H1 (cell line): ENCODE measurements around the gene ZNF383.

Experiments used
- BRCA1 ChIP-seq: IDR thresholded peaks from 2 replicates; pipeline ENCODE4 v1.6.1; 2012; ENCODE audit warnings: low read depth, low read length, improper control_type of control experiment
- CEBPB ChIP-seq: IDR thresholded peaks from 2 replicates; pipeline ENCODE4 v1.6.1; 2012; ENCODE audit warnings: low read depth, low read length
- EP300 ChIP-seq, 2 experiments: IDR thresholded peaks; 1 replicate in 1 of 2; 2 replicates in 1 of 2; pipeline ENCODE4 v1.6.1; 2011 to 2012; ENCODE audit warnings: low read depth in 2 of 2, low read length in 2 of 2, mild to moderate bottlenecking in 2 of 2, borderline replicate concordance in 1 of 2, inconsistent platforms in 1 of 2, moderate library complexity in 1 of 2
- EZH2 ChIP-seq: fragments of 200-600 bp; sonication (generic); IDR thresholded peaks from 2 replicates; pipeline ENCODE4 v1.7.1; 2012; ENCODE audit warnings: low read depth, mild to moderate bottlenecking, moderate library complexity, low read length, inconsistent platforms; ENCODE audit not compliant: severe bottlenecking
- JUND ChIP-seq: IDR thresholded peaks from 2 replicates; pipeline ENCODE4 v1.6.1; 2011; ENCODE audit warnings: mild to moderate bottlenecking, improper control_type of control experiment, low read length
- POLR2A ChIP-seq, 2 experiments: IDR thresholded peaks; 1 replicate in 1 of 2; 2 replicates in 1 of 2; pipeline ENCODE4 v1.6.1; 2011; ENCODE audit warnings: low read depth in 2 of 2, low read length in 2 of 2, mild to moderate bottlenecking in 2 of 2; ENCODE audit errors: control extremely low read depth in 1 of 2
- POLR2AphosphoS5 ChIP-seq: IDR thresholded peaks from 2 replicates; pipeline ENCODE4 v1.6.1; 2011; ENCODE audit warnings: low read depth, low read length
- SIRT6 ChIP-seq: IDR thresholded peaks from one replicate; pipeline ENCODE4 v1.7.1; 2012; ENCODE audit warnings: low read length, inconsistent platforms
- USF2 ChIP-seq: IDR thresholded peaks from 2 replicates; pipeline ENCODE4 v1.6.1; 2011; ENCODE audit warnings: low read length, improper control_type of control experiment
- YY1 ChIP-seq: IDR thresholded peaks from 2 replicates; pipeline ENCODE4 v1.6.1; 2011; ENCODE audit warnings: low read depth, mild to moderate bottlenecking, low read length
- TF ChIP-seq, protein P1 (sequence below), 3 experiments: IDR thresholded peaks; 1 replicate in 2 of 3; 2 replicates in 1 of 3; pipeline versions ENCODE4 v1.5.1 to v1.6.1; 2011; ENCODE audit warnings: low read length in 3 of 3, mild to moderate bottlenecking in 3 of 3, inconsistent platforms in 2 of 3, low read depth in 1 of 3, moderate library complexity in 1 of 3; ENCODE audit not compliant: insufficient read depth in 1 of 3; ENCODE audit errors: control extremely low read depth in 1 of 3

DNA sequence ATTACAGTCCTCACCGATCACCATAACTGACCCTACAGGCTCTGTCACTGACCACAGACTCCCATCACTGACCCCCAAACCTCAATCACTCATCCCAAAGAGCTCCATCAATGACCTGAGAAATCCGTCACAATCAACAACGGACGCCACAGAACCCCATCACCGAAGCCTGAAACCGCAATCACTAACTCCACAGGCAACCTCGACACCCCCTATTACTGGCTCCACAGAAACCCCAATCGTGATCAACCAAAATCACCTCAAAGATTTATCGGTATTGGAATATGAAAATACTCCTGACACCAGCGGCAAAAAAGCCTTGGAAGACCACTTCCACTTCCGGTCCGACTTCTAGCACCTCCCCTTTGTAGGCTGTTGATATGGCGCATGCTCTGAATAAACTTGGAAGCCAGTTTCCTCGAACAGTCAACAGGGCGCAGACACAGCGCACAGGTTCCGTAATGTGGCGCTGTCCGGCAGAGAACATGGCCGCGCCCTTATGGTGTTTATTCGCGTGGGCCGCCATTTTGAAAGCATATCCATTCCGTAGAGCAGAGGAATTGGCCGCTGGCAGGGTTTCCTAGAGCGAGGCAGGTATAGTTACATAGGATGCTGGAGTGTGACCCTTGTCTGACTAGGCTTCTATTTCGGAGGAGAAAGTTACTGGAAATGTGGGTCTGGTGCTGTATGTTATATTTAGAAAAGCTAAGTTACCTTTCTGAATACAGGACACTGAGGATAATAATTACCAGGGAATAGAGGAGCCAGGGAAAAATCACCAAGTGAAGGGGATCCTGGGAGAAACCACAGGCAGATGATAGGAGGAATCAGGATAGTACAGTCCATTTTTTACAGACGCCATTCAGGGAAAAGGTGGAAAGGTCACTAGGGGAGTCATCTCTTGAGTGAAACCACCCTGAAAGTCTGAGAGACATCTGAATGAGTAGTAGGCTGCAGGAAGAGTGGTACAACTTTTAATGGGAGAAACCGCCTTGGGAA is 45.3 kb upstream of the ZNF383 start, which contains the start of gene ZNF585A:
- TF ChIP-seq YY1 = peak; percentile 100
- TF ChIP-seq, protein P1, sequence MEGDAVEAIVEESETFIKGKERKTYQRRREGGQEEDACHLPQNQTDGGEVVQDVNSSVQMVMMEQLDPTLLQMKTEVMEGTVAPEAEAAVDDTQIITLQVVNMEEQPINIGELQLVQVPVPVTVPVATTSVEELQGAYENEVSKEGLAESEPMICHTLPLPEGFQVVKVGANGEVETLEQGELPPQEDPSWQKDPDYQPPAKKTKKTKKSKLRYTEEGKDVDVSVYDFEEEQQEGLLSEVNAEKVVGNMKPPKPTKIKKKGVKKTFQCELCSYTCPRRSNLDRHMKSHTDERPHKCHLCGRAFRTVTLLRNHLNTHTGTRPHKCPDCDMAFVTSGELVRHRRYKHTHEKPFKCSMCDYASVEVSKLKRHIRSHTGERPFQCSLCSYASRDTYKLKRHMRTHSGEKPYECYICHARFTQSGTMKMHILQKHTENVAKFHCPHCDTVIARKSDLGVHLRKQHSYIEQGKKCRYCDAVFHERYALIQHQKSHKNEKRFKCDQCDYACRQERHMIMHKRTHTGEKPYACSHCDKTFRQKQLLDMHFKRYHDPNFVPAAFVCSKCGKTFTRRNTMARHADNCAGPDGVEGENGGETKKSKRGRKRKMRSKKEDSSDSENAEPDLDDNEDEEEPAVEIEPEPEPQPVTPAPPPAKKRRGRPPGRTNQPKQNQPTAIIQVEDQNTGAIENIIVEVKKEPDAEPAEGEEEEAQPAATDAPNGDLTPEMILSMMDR (IDR thresholded peaks at IDR 0.05; ENCODE audit: control extremely low read depth in 1 of 3, insufficient read depth in 1 of 3, low read depth in 1 of 3, low read length in 3 of 3) = peak in 1 of 3 experiments; percentile 12; a peak in 2 of 4 replicates
- TF ChIP-seq POLR2A (IDR thresholded peaks at IDR 0.05; ENCODE audit: control extremely low read depth in 1 of 2, low read depth in 2 of 2, low read length in 2 of 2) = peak; percentile 26 to 59
- TF ChIP-seq USF2 = no peak
- TF ChIP-seq EZH2 = no peak
- TF ChIP-seq BRCA1 = no peak
- no peak for TF ChIP-seq JUND
- TF ChIP-seq POLR2AphosphoS5 = no peak
- TF ChIP-seq EP300 (IDR thresholded peaks at IDR 0.05; ENCODE audit: borderline replicate concordance in 1 of 2, low read depth in 2 of 2, low read length in 2 of 2) = no peak
- no peak for TF ChIP-seq SIRT6
- no peak for TF ChIP-seq CEBPB
